Aorta (tissue), 5 donors: ENCODE data around the gene CACNB4. TPM values are rescaled to one million over a fixed set of nuclear protein-coding genes. Genes with fewer than 3 reads are reported as not detected.
"Not testable (repeated sequence)": the region's sequence is repeated elsewhere in the genome, so short reads cannot be mapped to it uniquely, and the experiment has no call there.

Source experiments
- ATAC-seq: fragments of 200-7000 bp; cut with Tn5 transposase; one replicate; pipeline ENCODE4 v1.9.1; 2022; ENCODE audit warnings: moderate library complexity; ENCODE audit not compliant: low FRiP score
- DNase-seq, 2 donors: peaks; one replicate each; pipeline ENCODE4 v3.0.0-alpha.2; 2020
- H3K27ac ChIP-seq, 2 donors: one replicate each; pipeline ENCODE4 v1.5.1; 2013; ENCODE audit warnings: low read length in 2 of 2, mild to moderate bottlenecking in 2 of 2, moderate library complexity in 2 of 2, control low read depth in 1 of 2, inconsistent platforms in 1 of 2, low read depth in 1 of 2
- H3K27me3 ChIP-seq, 2 donors: one replicate each; pipeline ENCODE4 v1.6.1; 2013; ENCODE audit warnings: control low read depth in 1 of 2, low read length in 1 of 2, mild to moderate bottlenecking in 1 of 2, moderate library complexity in 1 of 2; ENCODE audit not compliant: insufficient read depth in 2 of 2, control insufficient read depth in 1 of 2
- H3K36me3 ChIP-seq, 2 donors: one replicate each; pipeline ENCODE4 v1.6.1; 2013; ENCODE audit warnings: control low read depth in 1 of 2, low read length in 1 of 2, mild to moderate bottlenecking in 1 of 2; ENCODE audit not compliant: insufficient read depth in 2 of 2, control insufficient read depth in 1 of 2
- H3K4me1 ChIP-seq, 2 donors: one replicate each; pipeline ENCODE4 v1.6.1; 2013; ENCODE audit warnings: low read length in 2 of 2, control low read depth in 1 of 2, mild to moderate bottlenecking in 1 of 2, moderate library complexity in 1 of 2; ENCODE audit not compliant: insufficient read depth in 2 of 2, control insufficient read depth in 1 of 2
- H3K4me3 ChIP-seq, 2 donors: one replicate each; pipeline ENCODE4 v1.5.1; 2013; ENCODE audit warnings: low read length in 2 of 2, control low read depth in 1 of 2, mild to moderate bottlenecking in 1 of 2
- H3K9me3 ChIP-seq: one replicate; pipeline ENCODE4 v1.6.1; 2013; ENCODE audit warnings: mild to moderate bottlenecking, low read length; ENCODE audit not compliant: control insufficient read depth
- WGBS, 2 donors: extraction: QIAGEN DNeasy Blood & Tissue Kit; methylation state at CpG; one replicate each; pipeline ENCODE4 v1.1.7; 2013; 5-methylcytosine and 5-hydroxymethylcytosine counted together
- intact Hi-C, 2 donors: fragments of 100-400 bp; cut with DNase I; formaldehyde crosslinking; loops; one replicate each; pipeline versions ENCODE4 v1.14.2 to v1.15.0; 2022
- polyA plus RNA-seq, 2 donors: library from polyadenylated mRNA; stranded (reverse); fragments of 200-250 nt; gene quantifications; one replicate each; pipeline ENCODE4 v1.2.3, GENCODE V29; 2013
- total RNA-seq, 2 donors: library from RNA; stranded (reverse); fragmentation: NEBNext Ultra II Directional; extraction: Animal tissue kit (Norgen Biotek cat#: 25700); gene quantifications; one replicate each; pipeline ENCODE4 v1.2.1, GENCODE V29; 2021
- donor health status: healthy with polysubstance abuse.
- donor health status: Bipolar disorder and iron deficiency.
- donor health status: DM: no; HTN: no; CAD: no.
- donor health status: DM: no; HTN: no; CAD: no.
- donor health status: DM: yes; HTN: yes; CAD: no.

Gene CACNB4
- total and polyA plus RNA-seq, 4 donors, result 1.2 to 14.3 (median 3.2) TPM

- Histone ChIP-seq H3K4me1 (no peaks in the 10 kb centered on the region), H3K27ac (no peak overlapping the region), H3K36me3 (peaks cover 0 to 2% of the 10 kb centered on the region in 2 donors), H3K27me3 (no peaks in the 10 kb centered on the region), H3K4me3 (no peak overlapping the region), H3K9me3 (no peaks in the 10 kb centered on the region)
- WGBS, 2 donors, result 93 to 100% methylated on average over 3 of the region's 3 CpGs
- ATAC-seq (no peak), DNase-seq (no peak)
- intact Hi-C loops, result no loop called here
These were observed 299.0 kb downstream of the CACNB4 start for GRCh38 chr2:151799886-151800292.

GRCh38 chr2:151796774-151797173 lies 302.1 kb downstream of the CACNB4 start:
- H3K36me3 ChIP-seq, result no peaks in the 10 kb centered on the region
- no peak for DNase-seq
- no peak overlapping the region for H3K27ac ChIP-seq
- H3K4me3 ChIP-seq, result no peak overlapping the region
- no peak for ATAC-seq
- H3K9me3 ChIP-seq, result no peaks in the 10 kb centered on the region
- intact Hi-C loops, result no loop called here
- WGBS, 2 donors, result 85 to 93% methylated on average over 2 of the region's 2 CpGs
- no peaks in the 10 kb centered on the region for H3K27me3 ChIP-seq
- H3K4me1 ChIP-seq, result no peaks in the 10 kb centered on the region

GRCh38 chr2:151795646-151796240 lies 303.1 kb downstream of the CACNB4 start:
- DNase-seq (no peak), ATAC-seq (no peak)
- 80 to 81% methylated on average over 4 of the region's 4 CpGs for WGBS, 2 donors
- no peak overlapping the region for H3K27ac ChIP-seq
- no peaks in the 10 kb centered on the region for H3K4me1 ChIP-seq
- intact Hi-C loops, result no loop called here
- no peaks in the 10 kb centered on the region for H3K36me3 ChIP-seq
- no peak overlapping the region for H3K4me3 ChIP-seq
- H3K9me3 ChIP-seq, result no peaks in the 10 kb centered on the region
- no peaks in the 10 kb centered on the region for H3K27me3 ChIP-seq

- H3K4me1 ChIP-seq, H3K27me3 ChIP-seq, DNase-seq, intact Hi-C loops, H3K4me3 ChIP-seq, ATAC-seq, H3K27ac ChIP-seq, H3K9me3 ChIP-seq, H3K36me3 ChIP-seq: not testable (repeated sequence)
- 98 to 100% methylated on average over 6 of the region's 6 CpGs for WGBS, 2 donors
These were observed 304.4 kb downstream of the CACNB4 start for GRCh38 chr2:151794422-151794821.

- no peaks in the 10 kb centered on the region for H3K9me3 ChIP-seq
- H3K27ac ChIP-seq, result no peak overlapping the region
- no peaks in the 10 kb centered on the region for H3K36me3 ChIP-seq
- H3K27me3 ChIP-seq, result no peaks in the 10 kb centered on the region
- DNase-seq, result no peak
- H3K4me1 ChIP-seq, result no peaks in the 10 kb centered on the region
- ATAC-seq, result no peak
- no peak overlapping the region for H3K4me3 ChIP-seq
- intact Hi-C loops, result no loop called here
- 92 to 95% methylated on average over 3 of the region's 3 CpGs for WGBS, 2 donors
These were observed 305.7 kb downstream of the CACNB4 start for GRCh38 chr2:151793123-151793522.

GRCh38 chr2:151792589-151792988 lies 306.3 kb downstream of the CACNB4 start:
- H3K4me3 ChIP-seq, result no peak overlapping the region
- no peaks in the 10 kb centered on the region for H3K4me1 ChIP-seq
- 94 to 96% methylated on average over 4 of the region's 4 CpGs for WGBS, 2 donors
- peaks cover 0 to 3% of the 10 kb centered on the region in 2 donors for H3K36me3 ChIP-seq
- ATAC-seq (no peak), DNase-seq (no peak)
- no peak overlapping the region for H3K27ac ChIP-seq
- no peaks in the 10 kb centered on the region for H3K27me3 ChIP-seq
- intact Hi-C loops, result no loop called here
- no peaks in the 10 kb centered on the region for H3K9me3 ChIP-seq

GRCh38 chr2:151791545-151791944 lies 307.3 kb downstream of the CACNB4 start:
- no peak for ATAC-seq
- no peaks in the 10 kb centered on the region for H3K27me3 ChIP-seq
- no peak overlapping the region for H3K4me3 ChIP-seq
- WGBS, 2 donors, result 98 to 100% methylated on average over 3 of the region's 3 CpGs
- H3K9me3 ChIP-seq, result no peaks in the 10 kb centered on the region
- no peaks in the 10 kb centered on the region for H3K4me1 ChIP-seq
- intact Hi-C loops, result no loop called here
- H3K36me3 ChIP-seq, result peaks cover 0 to 3% of the 10 kb centered on the region in 2 donors
- DNase-seq, result no peak
- no peak overlapping the region for H3K27ac ChIP-seq

GRCh38 chr2:151790689-151791088 lies 308.2 kb downstream of the CACNB4 start:
- Histone ChIP-seq H3K4me3 (no peak overlapping the region), H3K9me3 (no peaks in the 10 kb centered on the region), H3K36me3 (peaks cover 2 to 3% of the 10 kb centered on the region in 2 donors), H3K27me3 (no peaks in the 10 kb centered on the region), H3K4me1 (no peaks in the 10 kb centered on the region), H3K27ac (no peak overlapping the region)
- no peak for DNase-seq
- intact Hi-C loops, result no loop called here
- ATAC-seq, result no peak
- 98 to 100% methylated on average over 1 of the region's 1 CpG for WGBS, 2 donors

- Histone ChIP-seq H3K27me3 (no peaks in the 10 kb centered on the region), H3K27ac (no peak overlapping the region), H3K4me1 (no peaks in the 10 kb centered on the region), H3K9me3 (no peaks in the 10 kb centered on the region), H3K4me3 (no peak overlapping the region), H3K36me3 (peaks cover 5 to 8% of the 10 kb centered on the region in 2 donors)
- intact Hi-C loops, result no loop called here
- 85 to 86% methylated on average over 4 of the region's 4 CpGs for WGBS, 2 donors
- DNase-seq (no peak), ATAC-seq (no peak)
These were observed 309.6 kb downstream of the CACNB4 start for GRCh38 chr2:151789055-151789834.
